ENCODE measurements around the gene BMS1. TPM values are rescaled to one million over a fixed set of nuclear protein-coding genes. Genes with fewer than 3 reads are reported as not detected.

BMS1 gene
- total RNA-seq, 1 experiment from 2014 or later = 21.0 TPM

Other genes starting within 250 kb of the BMS1 start
- 3.5 and 3.7 TPM in 2 replicates for gene ZNF33B, start 144.2 kb upstream of the BMS1 start, total RNA-seq (2014; rRNA removed)